ENCODE measurements around the gene DNAH11.
"Not testable (repeated sequence)": the region's sequence is repeated elsewhere in the genome, so short reads cannot be mapped to it uniquely, and the experiment has no call there.

The DNAH11 gene

DNA sequence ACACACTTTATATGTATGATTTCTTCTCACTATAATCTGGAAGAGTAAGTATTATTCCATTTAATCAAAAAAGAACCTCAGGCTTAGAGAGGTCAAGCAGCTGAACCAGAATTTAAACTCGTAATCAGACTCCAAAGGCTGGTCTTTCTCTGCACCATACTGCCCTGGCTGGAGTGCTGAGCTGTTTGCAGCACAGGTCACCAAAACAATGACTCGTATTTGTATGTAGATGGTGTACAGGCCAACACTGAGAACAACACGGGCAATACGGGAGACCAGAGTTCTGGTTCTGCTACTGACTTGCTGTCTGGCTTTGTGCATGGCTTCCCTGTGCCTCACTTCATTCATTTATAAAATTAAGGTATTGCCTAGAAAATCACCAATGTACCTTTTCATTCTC is 344.9 kb downstream of the DNAH11 start:
- no peak for DNase-seq (ENCODE audit: low read depth in 2 of 2)

DNA sequence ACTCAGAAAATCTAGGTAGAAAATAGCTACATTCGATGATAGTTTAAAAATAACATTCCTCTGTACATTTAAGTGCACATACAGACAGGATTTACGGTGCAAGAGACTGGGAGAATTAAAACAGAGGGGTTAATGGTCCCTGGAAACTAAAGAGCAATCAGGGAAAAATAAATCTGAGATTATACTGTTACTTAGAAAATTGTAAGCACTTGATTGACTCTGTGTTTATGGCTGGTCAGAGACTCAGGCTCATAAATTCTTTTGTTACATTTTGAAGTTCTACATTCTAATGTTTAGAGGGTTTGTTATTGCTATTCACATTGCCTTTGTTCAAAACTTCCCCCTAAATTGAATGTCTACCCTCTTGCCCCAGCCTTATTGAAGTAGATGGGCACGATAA is 348.5 kb downstream of the DNAH11 start:
- no peak for DNase-seq (ENCODE audit: low read depth in 2 of 2)

DNA sequence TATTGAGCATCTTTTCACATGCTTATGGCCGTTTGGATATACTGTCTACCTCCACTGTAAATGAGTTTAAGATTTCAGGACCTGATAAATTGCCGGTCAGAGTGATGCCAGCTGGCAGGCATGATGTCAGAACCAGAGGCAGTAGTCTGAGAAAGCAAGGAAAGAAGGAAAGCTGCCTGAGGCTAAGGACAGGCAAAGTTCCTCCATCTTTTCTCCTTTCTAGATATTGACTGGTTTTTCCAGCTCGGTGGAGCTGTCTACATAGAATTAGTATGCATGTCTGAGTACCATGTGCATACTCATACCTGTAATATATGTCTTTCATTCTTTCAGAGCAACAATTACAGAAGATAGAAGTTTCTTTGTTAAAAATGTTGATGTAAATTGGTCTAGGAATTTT is 350.6 kb downstream of the DNAH11 start:
- no peak for DNase-seq (ENCODE audit: low read depth in 2 of 2)

DNA sequence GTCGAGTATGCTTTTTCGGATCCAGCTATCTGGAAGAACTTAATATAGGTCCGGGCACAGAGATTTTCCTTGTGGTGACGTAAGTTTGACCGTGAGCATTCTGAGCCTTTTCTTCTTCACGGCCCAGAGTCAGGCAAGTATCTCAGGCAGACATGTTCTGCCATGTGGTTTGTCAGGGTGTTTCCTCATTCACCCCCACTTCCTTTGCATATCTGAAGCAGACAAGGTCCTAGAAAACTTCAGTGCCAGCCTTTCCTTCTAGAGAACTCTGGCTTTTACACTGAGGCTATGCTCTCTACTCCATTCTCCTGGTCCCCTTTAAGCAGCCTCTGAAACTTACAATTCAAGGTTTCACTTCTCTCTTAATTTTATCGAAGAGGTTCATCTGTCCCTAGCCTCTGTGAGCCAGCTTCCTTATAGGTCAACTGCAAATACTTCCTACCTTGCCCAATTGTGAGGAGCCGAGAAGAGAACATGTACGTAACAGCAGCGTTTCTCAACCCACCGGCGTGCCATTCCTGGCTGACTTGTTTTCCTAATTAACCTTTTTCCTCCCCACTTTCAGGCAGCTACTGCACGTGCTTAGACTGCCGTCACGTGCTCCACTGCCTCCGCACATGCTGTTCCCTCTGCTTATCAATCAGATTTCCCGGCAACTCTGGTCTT is 355.6 kb downstream of the DNAH11 start:
- DNase-seq (ENCODE audit: low read depth in 2 of 2): no peak

DNA sequence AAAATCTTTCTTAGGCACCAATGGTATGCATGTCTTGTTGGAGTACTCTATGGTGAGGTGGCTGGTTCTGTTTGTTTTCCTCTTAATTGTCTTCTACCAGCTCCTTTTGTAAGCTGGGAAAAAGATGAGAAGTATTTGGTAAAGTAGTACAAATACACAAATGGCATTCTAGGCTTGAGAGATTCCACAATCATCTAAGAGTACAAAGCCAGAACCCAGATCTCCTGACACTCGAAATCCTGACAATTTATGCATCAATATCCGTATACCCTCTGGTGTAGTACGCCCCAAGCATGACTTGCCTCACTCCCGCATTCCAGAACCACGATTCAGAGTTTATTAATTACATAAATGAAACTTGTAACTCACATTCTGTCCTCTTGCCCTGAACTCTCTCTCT is 359.4 kb downstream of the DNAH11 start:
- DNase-seq (ENCODE audit: low read depth in 2 of 2): no peak

DNA sequence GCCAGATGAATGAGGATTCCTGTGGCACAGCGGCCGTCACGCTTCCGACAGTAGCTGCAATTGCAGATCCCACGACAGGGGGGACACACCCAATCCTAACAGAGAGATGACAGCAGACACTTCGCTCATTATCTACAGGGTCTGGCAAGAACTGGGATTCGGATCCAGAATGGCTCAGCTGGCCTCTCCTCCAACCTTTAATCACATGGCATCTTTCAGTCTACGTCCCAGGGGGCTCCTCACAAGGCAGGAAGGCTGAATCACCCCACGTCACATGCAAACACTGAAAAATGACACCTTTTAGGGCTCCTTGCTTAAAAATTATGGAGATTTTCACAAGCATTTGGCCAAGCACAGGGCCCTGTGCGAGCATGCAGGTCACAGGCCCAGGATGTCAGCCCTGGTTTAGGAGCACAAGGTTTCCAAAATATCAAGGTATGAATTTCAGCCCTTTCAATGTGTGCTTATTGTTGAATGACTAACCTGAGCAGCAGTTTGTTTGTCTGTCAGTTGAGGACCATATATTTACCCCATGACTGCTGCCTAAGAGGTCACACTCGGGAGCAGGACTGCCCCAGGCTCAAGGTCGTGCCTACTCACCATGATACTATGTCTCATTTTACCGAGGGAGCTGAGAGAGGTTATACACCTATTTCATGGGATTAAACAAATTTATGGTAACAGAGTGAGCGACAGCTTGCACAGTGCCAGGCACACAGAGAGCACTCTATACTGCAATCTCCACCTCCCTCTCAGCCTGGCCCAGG is 360.4 kb downstream of the DNAH11 start:
- DNase-seq (ENCODE audit: low read depth in 2 of 2): no peak

DNA sequence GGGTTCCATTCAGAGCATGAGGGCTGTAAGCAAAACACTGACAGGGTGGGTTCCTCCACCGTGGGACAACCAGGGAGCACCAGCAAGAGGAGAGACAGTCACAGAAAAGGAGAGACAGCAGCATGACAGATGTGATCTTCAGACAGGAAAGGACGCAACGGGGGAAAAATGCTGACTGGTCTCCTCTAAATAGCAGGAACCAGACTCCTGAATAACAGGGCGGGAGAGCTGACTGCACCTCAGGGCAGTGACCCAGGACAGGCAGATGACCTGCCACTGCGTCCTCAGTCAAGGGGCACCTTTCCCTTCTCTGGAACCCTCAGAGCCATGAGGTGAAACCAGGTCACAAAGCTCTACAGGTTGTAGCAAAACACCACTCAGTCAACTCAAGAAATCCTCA is 365.9 kb downstream of the DNAH11 start:
- DNase-seq (ENCODE audit: low read depth in 2 of 2): no peak

DNA sequence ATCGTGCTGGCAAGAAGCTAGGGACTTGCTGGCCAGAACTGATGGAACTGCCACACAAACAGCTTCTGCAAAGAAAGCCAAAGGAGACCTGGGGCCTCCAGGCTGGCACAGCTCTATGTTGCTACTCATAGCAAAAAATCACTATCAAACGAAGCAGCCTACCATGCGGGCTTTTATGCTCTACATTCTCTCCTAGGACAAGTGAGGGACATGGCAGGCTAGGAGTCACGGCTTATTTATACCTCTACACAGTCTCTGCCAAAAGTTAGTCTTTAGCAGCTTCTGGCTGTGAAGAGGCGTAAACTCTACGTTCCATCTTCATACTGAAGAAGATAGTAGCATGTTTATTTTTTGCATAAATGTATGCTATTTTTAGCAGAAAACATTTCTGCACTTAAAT is 367.4 kb downstream of the DNAH11 start:
- DNase-seq (ENCODE audit: low read depth in 2 of 2): no peak

DNA sequence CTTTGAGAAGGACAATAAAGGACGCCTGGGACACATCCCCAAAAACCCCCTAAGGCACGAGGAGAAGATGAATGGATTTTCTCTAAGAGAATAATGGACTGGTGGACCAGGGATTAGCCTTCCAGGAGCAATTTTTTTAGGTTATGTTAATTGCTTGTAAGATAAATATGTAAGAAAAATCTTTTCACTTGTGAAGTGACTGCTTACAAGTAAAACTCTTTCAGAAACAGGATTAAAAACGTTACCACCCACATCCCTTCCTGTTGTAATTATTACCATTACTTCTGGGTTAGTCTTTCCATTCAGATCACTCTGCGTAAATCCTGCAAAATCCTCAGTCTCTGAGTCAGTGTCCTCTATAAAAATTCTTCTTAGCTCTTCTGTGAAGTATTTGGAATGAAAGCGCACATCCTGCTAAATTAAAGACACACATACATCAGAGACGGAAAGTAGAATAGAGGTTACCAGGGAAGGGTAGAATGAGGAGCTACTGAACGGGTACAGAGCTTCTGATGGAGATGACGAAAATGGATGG is 368.6 kb downstream of the DNAH11 start:
- no peak for DNase-seq (ENCODE audit: low read depth in 2 of 2)

DNA sequence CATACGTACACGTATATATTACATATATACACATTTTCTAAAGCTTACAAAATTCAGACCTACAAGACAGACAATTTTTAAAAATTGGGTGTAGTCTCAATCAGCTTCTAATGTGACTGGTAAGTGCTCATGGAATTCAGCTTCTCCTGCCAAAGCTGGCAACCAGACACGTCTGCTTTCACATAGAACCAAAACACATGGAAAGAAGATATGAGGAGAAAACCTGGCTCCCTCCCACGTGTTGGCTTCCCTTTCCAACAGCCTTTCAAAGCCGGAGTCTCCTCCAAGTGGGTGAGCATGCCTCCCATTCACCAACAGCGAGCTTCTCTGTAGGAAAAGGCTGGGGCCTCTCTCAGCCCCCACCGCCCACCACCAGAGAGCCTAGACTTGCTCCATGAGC is 369.5 kb downstream of the DNAH11 start:
- no peak for DNase-seq (ENCODE audit: low read depth in 2 of 2)

DNA sequence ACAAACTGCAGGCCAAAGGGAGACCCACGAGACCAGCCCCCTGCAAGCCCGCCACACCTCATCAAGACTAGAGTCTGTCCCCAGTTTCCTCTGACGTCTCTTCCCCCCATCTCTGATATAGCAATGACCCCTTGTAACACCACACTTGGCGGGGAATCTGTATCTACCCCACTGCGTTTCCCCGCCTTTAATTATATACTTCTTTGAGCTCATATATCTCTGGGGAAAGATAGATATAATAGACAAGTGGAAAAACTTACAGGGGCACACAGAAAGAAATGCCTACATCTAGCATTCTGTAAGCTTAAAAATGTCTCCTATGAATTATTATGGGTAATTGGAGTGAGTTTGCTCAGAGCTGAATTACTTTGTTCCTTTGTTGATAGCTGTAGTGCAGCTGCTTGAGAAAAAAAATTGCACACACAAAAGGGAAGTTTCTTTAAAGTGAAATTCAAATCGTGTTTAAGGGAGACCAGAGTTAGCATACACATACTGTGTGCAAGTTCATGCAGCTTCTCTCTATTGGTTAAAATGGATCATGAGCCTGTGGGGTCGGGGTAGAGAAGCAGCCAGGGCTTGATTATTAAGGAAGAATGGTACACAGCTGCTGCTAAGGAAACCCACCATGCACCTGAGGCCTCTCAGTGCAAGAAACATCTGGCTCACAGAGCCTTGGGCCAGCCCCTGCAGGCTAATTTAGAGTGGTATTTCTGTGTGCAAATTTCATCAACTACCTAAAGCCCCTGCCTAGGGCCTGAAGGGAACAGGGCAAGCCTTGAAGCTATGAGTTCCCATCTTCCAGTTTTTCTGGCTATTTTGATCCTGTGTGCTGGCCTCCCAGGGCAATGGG is 370.3 kb downstream of the DNAH11 start:
- no peak for DNase-seq (ENCODE audit: low read depth in 2 of 2)

DNA sequence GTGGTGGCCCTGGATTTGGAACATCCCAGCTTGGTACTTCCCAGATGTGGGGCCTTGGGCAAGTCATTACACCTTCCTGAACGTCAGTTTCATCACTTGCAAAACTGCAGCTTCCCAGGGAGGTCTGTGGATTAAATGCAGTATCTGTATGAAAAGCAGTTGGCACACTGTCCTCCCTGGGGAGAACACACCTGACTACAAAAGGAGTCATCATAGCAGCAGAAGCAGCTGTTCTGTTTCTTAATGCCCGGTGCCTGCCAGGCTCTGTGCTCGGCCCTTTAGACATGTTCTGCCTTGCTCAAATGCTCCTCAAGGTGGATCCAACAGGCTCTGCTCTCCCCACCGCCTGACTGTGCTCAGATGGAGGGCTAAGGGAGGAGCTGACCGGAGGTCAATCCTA is 371.8 kb downstream of the DNAH11 start:
- no peak for DNase-seq (ENCODE audit: low read depth in 2 of 2)

DNA sequence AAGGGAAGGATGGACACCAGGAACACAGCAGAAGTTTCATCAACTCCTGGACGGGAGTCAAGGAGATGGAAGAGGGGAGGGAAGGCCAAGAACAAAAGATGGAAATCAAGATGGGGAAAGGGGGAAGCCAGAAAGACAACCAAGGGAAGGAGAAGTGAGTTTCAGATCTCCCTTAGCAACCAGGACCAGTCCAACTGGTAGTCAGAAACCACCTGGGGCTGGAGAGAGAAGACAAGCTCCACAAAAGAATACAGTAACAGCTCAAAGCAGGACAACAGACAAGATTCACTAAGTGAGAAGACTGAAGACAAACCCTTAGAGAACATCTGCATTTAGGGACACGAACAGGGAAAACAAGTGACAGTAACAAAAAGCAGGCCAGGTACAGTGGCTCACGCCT is 372.3 kb downstream of the DNAH11 start:
- DNase-seq (ENCODE audit: low read depth in 2 of 2): no peak

DNA sequence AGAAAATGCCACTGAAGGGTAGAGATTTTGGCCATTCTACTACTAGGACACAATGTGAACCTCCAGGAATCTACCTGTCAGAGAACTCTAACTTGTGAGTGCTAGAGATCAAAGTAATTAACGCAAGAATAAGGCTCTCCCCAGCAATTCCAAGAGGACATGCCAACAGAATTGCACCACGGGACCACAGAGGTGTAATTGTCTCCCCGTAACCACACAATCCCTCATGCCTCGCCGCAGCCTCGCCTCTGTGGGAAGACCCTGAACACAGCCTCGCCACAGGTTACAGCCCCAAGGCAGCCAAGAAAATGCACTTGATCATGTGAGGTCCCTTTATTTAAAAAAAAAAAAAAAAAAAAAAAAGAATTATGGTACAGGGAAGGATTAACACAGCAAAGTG is 373.3 kb downstream of the DNAH11 start:
- DNase-seq (ENCODE audit: low read depth in 2 of 2): no peak

DNA sequence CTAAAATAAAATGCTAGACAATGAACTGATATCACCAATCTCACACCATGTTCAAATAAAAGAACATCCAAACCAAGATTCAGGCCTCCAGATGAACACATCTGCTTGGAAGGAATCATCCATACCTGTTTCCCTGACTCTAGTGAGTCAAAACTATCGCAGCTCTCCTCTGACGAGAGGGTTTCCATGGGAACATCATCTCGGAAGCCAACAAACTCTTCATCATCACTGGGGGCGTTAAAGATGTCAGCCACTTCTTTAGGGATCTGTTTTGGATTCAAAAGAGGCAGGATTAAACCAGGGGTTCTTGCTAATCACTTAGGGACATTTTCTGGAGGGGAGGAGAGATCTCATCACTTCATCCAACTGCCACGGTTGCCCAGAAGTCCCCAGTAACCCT is 373.8 kb downstream of the DNAH11 start:
- no peak for DNase-seq (ENCODE audit: low read depth in 2 of 2)

DNA sequence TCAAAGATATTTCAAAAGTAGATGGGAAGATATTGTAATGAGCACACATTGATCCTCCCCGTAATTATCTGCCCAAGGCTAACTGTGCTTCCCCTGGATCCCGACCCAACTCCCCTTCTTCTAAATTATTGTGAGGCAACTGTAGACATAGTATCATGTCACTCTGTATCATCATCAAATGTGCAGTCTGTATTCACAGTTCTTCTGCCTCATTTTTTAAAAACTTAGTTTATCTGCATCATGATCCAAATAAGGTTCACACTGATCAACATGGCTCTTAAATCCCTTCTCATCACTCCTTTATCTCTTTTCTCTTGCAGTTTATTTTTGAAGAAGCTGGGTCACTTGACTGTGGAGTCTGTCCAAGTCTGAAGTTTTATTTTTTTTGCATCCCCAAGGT is 375.4 kb downstream of the DNAH11 start:
- DNase-seq (ENCODE audit: low read depth in 2 of 2): no peak

DNA sequence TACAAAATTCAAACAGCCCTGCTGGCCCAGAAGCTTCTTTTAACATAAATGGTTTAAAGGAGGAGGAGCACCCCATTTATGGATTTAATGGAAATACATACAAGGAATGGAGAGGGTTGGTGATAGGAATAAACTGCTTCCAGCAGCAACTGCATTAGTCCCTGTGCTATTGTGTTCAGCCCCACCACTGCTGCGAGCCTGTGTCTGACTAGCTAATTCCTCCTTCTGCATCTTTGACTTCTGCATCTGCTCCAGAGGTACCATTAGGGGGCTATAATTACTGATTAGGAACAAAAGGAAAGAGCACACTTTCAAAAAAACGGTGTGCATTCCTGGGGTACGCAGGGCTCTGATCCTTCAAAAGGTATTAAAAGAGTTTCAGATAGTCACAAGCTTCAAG is 378.1 kb downstream of the DNAH11 start:
- no peak for DNase-seq (ENCODE audit: low read depth in 2 of 2)

DNA sequence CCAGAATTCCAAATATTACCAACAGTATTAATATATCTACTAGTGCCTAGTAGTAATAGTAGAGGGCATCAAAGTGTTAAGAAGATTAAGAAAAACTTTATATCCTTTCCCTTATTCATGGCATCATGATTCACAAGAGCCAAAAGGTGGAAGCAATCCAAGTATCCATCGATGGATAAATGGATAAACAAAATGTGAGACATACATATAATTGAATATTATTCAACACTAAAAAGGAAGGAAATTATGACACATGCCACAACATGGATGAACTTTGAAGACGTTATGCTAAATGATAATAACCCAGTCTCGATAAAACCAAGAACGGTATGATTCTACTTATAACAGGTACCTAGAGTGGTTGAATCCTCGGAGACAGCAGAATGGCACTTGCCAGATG is 379.8 kb downstream of the DNAH11 start:
- DNase-seq (ENCODE audit: low read depth in 2 of 2): no peak

DNA sequence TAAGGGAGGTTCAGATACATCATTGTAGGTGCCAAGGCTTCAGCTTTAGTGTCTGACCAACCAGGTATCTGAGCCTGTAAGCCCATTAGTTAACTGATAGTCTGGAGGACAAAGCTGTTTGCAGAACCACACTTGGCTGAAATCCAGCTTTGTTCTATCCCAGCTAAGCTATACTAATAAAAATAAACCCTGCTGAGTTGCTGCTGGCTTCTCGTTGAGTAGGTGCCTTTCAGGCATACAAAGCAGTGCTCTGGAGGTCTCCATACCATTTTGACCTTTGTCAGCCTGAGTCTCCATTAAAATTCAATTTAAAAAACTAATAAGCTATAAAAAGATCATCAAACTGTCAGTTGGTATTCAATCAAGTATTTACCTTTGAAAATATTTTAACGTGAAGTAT is 380.8 kb downstream of the DNAH11 start:
- DNase-seq (ENCODE audit: low read depth in 2 of 2): no peak

DNA sequence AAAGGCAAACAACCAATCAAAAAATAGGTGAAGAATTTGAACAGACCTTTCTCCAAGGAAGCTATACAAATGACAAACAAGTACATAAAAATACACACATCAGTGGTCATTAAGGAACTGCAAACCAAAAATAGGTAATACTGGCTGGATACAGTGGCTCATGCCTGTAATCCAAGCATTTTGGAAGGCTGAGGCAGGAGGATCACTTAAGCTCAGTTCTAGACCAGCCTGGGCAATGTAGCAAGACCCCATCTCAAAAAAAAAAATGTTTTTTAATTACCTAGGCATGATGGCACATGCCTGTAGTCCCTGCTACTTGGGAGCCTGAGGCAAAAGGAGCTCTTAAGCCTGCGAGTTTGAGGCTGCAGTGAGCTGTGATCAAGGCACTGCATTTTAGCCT is 383.6 kb downstream of the DNAH11 start:
- no peak for DNase-seq (ENCODE audit: low read depth in 2 of 2)

DNA sequence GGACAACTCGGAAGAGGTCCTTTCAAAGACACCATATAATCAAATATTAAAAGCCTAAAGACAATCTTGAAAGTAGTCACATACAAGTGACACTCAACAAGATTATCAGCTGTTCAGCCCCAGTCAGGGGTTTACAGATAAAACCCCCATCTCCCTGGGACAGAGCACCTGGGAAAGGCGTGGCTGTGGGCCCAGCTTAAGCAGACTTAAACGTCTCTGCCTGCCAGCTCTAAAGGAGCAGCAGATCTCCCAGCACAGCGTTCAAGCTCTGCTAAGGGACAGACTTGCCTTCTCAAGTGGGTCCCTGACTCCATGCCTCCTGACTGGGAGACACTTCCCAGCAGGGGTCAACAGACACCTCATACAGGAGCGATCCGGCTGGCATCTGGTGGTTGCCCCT is 384.9 kb downstream of the DNAH11 start:
- no peak for DNase-seq (ENCODE audit: low read depth in 2 of 2)

DNA sequence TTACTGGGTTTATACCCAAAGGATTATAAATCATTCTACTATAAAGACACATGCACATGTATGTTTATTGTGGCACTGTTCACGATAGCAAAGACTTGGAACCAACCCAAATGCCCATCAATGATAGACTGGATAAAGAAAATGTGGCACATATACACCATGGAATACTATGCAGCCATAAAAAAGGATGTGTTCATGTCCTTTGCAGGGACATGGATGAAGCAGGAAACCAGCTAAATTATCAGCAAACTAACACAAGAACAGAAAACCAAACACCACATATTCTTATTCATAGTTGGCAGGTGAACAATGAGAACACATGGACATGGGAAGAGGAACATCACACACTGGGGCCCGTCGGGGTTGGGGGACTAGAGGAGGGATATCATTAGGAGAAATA is 390.5 kb downstream of the DNAH11 start:
- DNase-seq (ENCODE audit: low read depth in 2 of 2): not testable (repeated sequence)

DNA sequence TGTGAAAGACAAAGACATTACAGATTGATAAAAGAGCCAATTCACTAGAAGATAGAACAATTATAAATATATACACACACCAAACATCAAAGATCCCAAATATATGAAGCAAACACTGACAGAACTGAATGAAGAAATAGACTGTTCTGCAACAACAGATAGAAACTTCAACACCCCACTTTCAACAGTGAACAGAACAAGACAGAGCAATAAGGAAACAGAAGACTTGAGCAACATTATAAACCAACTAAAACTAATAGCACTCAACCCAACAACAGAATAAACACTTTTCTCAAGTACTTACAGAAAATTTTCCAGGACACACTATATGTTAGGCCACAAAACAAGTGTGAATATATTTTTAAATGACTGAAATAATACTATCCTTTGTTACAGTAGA is 392.0 kb downstream of the DNAH11 start:
- DNase-seq (ENCODE audit: low read depth in 2 of 2): no peak

All from stimulated activated CD8-positive, alpha-beta memory T cell treated with anti-CD3 and anti-CD28 coated beads, Interleukin-2, amount 100 ng/mL, for 48 hours (primary cell).